Bronchial epithelial cell (primary cell): ENCODE measurements around the gene PRKCZ. TPM values are rescaled to one million over a fixed set of nuclear protein-coding genes. Genes with fewer than 3 reads are reported as not detected.

Experiments used
- DNase-seq: peaks from one replicate; pipeline ENCODE4 v3.0.0-alpha.2; 2010; ENCODE audit warnings: low read depth
- FAIRE-seq: peaks from 2 replicates; lab custom pipeline; 2011; peaks lifted over from hg19 to GRCh38; lab: Jason Lieb, UNC
- H3K27me3 ChIP-seq: 2 replicates; pipeline ENCODE4 v1.5.1; 2011; ENCODE audit warnings: low read length; ENCODE audit not compliant: control insufficient read depth, insufficient read depth
- H3K36me3 ChIP-seq: 2 replicates; pipeline ENCODE4 v1.5.1; 2011; ENCODE audit warnings: low read length; ENCODE audit not compliant: control insufficient read depth, insufficient read depth
- H3K4me3 ChIP-seq: 2 replicates; pipeline ENCODE4 v1.5.1; 2011; ENCODE audit warnings: mild to moderate bottlenecking, low read depth, low read length, control low read depth
- CTCF ChIP-seq: IDR thresholded peaks from 2 replicates; pipeline ENCODE4 v1.5.1; 2011; ENCODE audit warnings: mild to moderate bottlenecking, moderate library complexity, low read length, control low read depth, inconsistent platforms; ENCODE audit not compliant: insufficient read depth, severe bottlenecking
- total RNA-seq: library from RNA; depleted of rRNA; stranded (reverse); fragments of >200 nt; gene quantifications from 2 replicates; pipeline ENCODE4 v1.2.1, GENCODE V29; 2014

PRKCZ gene
- total RNA-seq, 1 donor from 2014 or later: 38.4 TPM

- no peaks in the 10 kb centered on the region for H3K27me3 ChIP-seq
- FAIRE-seq (no peak), DNase-seq (no peak)
- TF ChIP-seq CTCF: no peak
- no peaks in the 10 kb centered on the region for H3K36me3 ChIP-seq
- H3K4me3 ChIP-seq: no peak overlapping the region
Observed at GRCh38 chr1:2032737-2033136, 17.5 kb upstream of the PRKCZ start.

- H3K4me3 ChIP-seq: no peak overlapping the region
- H3K36me3 ChIP-seq: no peaks in the 10 kb centered on the region
- TF ChIP-seq CTCF: no peak
- FAIRE-seq (no peak), DNase-seq (no peak)
- H3K27me3 ChIP-seq: no peaks in the 10 kb centered on the region
Observed at GRCh38 chr1:2033165-2033564, 17.0 kb upstream of the PRKCZ start.

- Histone ChIP-seq H3K4me3 (no peak overlapping the region), H3K36me3 (no peaks in the 10 kb centered on the region), H3K27me3 (no peaks in the 10 kb centered on the region)
- TF ChIP-seq CTCF: no peak
- FAIRE-seq: no peak
- no peak for DNase-seq
Observed at GRCh38 chr1:2036287-2036686, 13.9 kb upstream of the PRKCZ start.

GRCh38 chr1:2037314-2037979, 12.8 kb upstream of the PRKCZ start:
- Histone ChIP-seq H3K36me3 (no peaks in the 10 kb centered on the region), H3K4me3 (no peak overlapping the region), H3K27me3 (no peaks in the 10 kb centered on the region)
- FAIRE-seq (no peak), DNase-seq (no peak)
- no peak for TF ChIP-seq CTCF

- no peak for TF ChIP-seq CTCF
- DNase-seq (no peak), FAIRE-seq (no peak)
- Histone ChIP-seq H3K36me3 (no peaks in the 10 kb centered on the region), H3K27me3 (no peaks in the 10 kb centered on the region), H3K4me3 (no peak overlapping the region)
Observed at GRCh38 chr1:2038229-2038628, 12.0 kb upstream of the PRKCZ start.

- TF ChIP-seq CTCF: no peak
- no peak overlapping the region for H3K4me3 ChIP-seq
- H3K36me3 ChIP-seq: no peaks in the 10 kb centered on the region
- FAIRE-seq: no peak
- no peaks in the 10 kb centered on the region for H3K27me3 ChIP-seq
- no peak for DNase-seq
Observed at GRCh38 chr1:2039251-2039650, 11.0 kb upstream of the PRKCZ start.
